ENCODE results near the gene ZNF581. TPM values are rescaled to one million over a fixed set of nuclear protein-coding genes. Genes with fewer than 3 reads are reported as not detected.

Gene ZNF581
- total RNA-seq, 2 donors from 2014 or later = 7.5 to 8.6 TPM

DNA sequence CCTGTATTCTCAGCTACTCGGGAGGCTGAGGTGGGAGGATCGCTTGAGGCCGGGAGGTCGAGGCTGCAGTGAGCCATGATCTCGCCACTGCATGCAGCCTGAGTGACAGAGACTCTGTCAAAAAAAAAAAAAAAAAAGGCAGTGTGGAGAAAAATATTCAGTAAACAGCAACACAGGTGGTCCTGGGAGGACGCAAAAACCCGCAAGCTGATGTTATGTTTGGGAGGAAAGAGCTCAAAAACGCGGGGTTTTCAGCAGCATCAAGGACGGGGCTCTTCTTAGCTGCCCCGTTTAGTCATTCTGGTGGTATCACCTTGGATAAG is 18.5 kb upstream of the ZNF581 start:
- TF ChIP-seq, protein P1, sequence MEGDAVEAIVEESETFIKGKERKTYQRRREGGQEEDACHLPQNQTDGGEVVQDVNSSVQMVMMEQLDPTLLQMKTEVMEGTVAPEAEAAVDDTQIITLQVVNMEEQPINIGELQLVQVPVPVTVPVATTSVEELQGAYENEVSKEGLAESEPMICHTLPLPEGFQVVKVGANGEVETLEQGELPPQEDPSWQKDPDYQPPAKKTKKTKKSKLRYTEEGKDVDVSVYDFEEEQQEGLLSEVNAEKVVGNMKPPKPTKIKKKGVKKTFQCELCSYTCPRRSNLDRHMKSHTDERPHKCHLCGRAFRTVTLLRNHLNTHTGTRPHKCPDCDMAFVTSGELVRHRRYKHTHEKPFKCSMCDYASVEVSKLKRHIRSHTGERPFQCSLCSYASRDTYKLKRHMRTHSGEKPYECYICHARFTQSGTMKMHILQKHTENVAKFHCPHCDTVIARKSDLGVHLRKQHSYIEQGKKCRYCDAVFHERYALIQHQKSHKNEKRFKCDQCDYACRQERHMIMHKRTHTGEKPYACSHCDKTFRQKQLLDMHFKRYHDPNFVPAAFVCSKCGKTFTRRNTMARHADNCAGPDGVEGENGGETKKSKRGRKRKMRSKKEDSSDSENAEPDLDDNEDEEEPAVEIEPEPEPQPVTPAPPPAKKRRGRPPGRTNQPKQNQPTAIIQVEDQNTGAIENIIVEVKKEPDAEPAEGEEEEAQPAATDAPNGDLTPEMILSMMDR (IDR thresholded peaks at IDR 0.05) = no peak
- DNase-seq (ENCODE audit: low spot score) = no peak
- peak overlapping the region; percentile 97 to 99 for H3K27ac ChIP-seq
- H3K9me3 ChIP-seq = no peaks in the 10 kb centered on the region
- H3K4me3 ChIP-seq = peak overlapping the region in 1 of 2 donors; percentile 69
- H3K27me3 ChIP-seq = no peaks in the 10 kb centered on the region
- peaks cover 0 to 22% of the 10 kb centered on the region in 2 donors for H3K4me1 ChIP-seq
- H3K36me3 ChIP-seq = no peaks in the 10 kb centered on the region

DNA sequence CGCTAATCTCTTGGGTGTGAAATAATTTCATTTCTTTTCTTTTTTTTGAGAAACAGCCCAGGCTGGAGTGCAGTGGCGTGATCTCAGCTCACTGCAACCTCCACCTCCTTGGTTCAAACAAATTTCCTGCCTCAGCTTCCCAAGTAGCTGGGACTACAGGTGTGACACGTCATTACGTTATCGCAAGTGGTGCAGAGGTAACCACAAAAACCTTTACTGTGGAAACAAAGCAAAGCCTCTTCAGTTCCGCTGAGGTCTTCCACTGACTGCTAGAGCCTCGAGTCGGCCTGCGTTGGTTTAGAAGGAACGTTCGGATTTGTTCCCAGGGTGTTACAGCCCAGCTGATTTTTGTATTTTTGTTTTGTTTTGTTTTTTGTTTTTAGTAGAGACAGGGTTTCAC is 17.1 kb upstream of the ZNF581 start:
- H3K36me3 ChIP-seq = no peaks in the 10 kb centered on the region
- DNase-seq (ENCODE audit: low spot score) = no peak
- no peak overlapping the region for H3K4me3 ChIP-seq
- no peaks in the 10 kb centered on the region for H3K27me3 ChIP-seq
- H3K27ac ChIP-seq = no peak overlapping the region
- no peaks in the 10 kb centered on the region for H3K9me3 ChIP-seq
- TF ChIP-seq, protein P1 (IDR thresholded peaks at IDR 0.05) = no peak
- peaks cover 0 to 22% of the 10 kb centered on the region in 2 donors for H3K4me1 ChIP-seq

DNA sequence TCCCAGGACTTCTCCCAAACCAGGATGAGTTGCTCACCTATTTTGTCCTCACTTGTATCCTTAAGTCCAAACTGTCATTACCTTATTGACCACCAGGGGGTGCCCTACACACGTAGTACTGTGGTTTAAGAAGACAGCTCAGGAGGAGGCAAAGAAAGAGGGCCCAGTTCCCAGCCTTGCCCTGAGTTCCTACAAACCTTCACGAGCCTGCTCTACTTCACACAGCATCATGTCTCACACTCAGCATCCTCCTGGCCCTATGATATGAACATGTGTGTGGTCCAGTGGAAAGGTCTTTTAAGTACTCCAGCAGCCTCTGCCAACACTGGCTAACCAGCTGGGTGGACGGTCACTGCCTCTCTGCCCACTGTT is 11.0 kb upstream of the ZNF581 start:
- no peak overlapping the region for H3K4me3 ChIP-seq
- H3K9me3 ChIP-seq = no peaks in the 10 kb centered on the region
- TF ChIP-seq, protein P1 (IDR thresholded peaks at IDR 0.05) = peak; percentile 65 to 89
- no peaks in the 10 kb centered on the region for H3K36me3 ChIP-seq
- no peaks in the 10 kb centered on the region for H3K27me3 ChIP-seq
- H3K27ac ChIP-seq = no peak overlapping the region
- peaks cover 0 to 25% of the 10 kb centered on the region in 2 donors for H3K4me1 ChIP-seq
- peak; percentile 98 for DNase-seq (ENCODE audit: low spot score)

DNA sequence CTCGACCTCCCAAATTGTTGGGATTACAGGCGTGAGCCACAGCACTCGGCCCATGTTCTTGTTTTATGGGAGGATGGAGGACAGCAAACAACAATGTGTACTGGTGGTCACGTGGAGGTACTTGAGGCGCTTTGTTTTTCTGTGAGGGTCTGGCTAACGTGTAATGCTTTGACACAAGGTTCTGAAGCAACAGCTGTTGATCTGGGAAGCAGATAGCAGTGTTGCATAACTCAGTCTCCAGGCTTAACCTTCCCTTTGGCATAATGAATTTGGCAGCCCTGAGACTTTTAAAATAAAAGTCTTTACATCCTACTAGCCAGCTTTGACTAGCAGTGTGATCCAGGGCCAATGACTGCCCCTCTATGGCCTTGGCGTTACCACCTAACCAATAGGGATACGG is 9.6 kb upstream of the ZNF581 start:
- H3K4me1 ChIP-seq = peaks cover 0 to 31% of the 10 kb centered on the region in 2 donors
- H3K27me3 ChIP-seq = no peaks in the 10 kb centered on the region
- H3K9me3 ChIP-seq = no peaks in the 10 kb centered on the region
- H3K4me3 ChIP-seq = no peak overlapping the region
- H3K27ac ChIP-seq = no peak overlapping the region
- no peak for DNase-seq (ENCODE audit: low spot score)
- no peaks in the 10 kb centered on the region for H3K36me3 ChIP-seq
- TF ChIP-seq, protein P1 (IDR thresholded peaks at IDR 0.05) = no peak

DNA sequence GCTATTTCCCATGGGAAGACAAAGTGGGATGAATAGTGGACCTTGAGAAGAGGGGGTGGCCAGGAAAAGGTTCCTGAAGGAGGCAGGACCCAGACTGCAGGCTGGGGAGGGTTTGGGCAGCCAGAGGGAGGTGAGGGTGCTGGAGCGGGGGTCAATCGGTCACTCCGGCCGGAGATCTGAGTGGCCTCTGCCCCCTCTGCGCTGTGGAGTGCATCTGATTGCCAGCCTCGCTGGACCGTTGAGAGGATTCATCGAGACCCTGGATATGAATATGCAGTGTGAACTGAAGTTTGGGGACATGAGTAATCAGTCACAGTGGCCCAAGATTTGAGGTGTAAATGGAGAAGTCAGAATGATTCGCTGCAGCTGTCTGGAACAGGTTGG is 8.1 kb upstream of the ZNF581 start:
- H3K27ac ChIP-seq = peak overlapping the region; percentile 94 to 97
- TF ChIP-seq, protein P1 (IDR thresholded peaks at IDR 0.05) = no peak
- H3K36me3 ChIP-seq = no peaks in the 10 kb centered on the region
- peaks cover 0 to 45% of the 10 kb centered on the region in 2 donors for H3K4me1 ChIP-seq
- no peaks in the 10 kb centered on the region for H3K9me3 ChIP-seq
- peak overlapping the region; percentile 86 to 87 for H3K4me3 ChIP-seq
- H3K27me3 ChIP-seq = no peaks in the 10 kb centered on the region
- DNase-seq (ENCODE audit: low spot score) = no peak

DNA sequence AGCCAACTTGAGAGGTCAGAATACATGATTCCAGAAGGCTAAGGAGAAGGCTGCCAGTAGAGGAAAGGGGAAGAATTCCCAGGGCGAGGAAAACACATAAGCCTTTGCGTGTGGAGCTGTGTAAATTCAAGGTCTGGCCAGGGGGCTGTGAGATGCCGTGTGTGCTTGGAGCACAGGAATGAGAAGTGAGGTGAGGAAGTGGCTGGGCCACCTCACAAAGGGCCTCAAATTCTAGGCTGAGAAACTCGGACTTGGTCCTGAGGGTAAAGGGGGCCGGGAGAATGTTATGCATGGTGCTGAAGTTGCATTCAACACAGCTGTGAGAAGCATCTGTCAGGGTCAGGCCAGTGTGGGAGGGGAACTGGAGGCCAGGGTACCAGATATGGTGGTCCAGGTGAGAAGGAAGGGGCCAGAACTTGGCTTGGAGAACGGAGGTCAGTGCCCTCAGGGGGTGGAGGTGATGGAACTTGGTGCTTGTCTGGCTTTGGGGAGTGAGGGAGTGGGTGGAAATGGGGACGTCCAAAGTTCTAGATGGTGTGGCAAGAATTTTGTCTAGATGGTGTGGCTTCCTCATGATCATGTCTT is 7.5 kb upstream of the ZNF581 start:
- H3K36me3 ChIP-seq = no peaks in the 10 kb centered on the region
- TF ChIP-seq, protein P1 (IDR thresholded peaks at IDR 0.05) = no peak
- no peak for DNase-seq (ENCODE audit: low spot score)
- H3K4me1 ChIP-seq = peaks cover 0 to 48% of the 10 kb centered on the region in 2 donors
- no peaks in the 10 kb centered on the region for H3K27me3 ChIP-seq
- no peaks in the 10 kb centered on the region for H3K9me3 ChIP-seq
- H3K4me3 ChIP-seq = peak overlapping the region; percentile 86 to 87
- peak overlapping the region; percentile 94 to 97 for H3K27ac ChIP-seq

All from right atrium auricular region (tissue), 2 donors.